ENCODE data around the gene FAM43B.

FAM43B gene

DNA sequence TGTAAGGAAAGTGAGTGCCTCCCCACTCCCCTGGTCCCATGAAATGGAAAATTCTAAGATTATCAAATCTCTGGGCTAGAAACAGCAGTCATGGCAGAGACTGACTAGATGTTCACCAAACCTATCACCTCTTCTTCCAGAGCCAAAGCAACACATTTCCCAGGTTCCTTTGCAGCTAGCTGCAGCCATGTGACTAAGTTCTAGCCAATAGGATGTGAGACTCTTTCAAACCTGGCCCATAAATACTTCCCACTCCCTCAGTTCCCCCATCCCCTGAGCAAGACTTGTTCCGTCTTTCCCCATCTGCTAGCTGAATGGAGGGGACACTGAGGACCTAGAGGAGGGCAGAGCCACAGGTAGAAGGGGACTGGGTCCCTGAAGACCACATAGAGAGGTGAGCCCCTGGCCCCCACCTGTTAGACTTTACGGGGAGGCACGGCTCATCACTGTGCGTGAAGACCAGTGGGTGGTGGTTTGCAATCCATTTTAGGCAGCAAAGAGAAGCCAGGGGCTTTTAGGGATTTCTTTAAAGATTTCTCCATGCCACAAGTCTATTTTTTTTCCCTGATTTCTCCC is 17.2 kb downstream of the FAM43B start:
- no peak overlapping the region for H3K4me3 Mint-ChIP-seq
- no peak for DNase-seq (ENCODE audit: low spot score in 2 of 2)
- ATAC-seq (ENCODE audit: low read depth): no peak
- H3K36me3 Mint-ChIP-seq: no peaks in the 10 kb centered on the region
- H3K9me3 Mint-ChIP-seq: peaks cover 2% of the 10 kb centered on the region
- H3K27me3 Mint-ChIP-seq: peaks cover 23% of the 10 kb centered on the region
- H3K27ac Mint-ChIP-seq: no peak overlapping the region
- no peaks in the 10 kb centered on the region for H3K4me1 Mint-ChIP-seq

DNA sequence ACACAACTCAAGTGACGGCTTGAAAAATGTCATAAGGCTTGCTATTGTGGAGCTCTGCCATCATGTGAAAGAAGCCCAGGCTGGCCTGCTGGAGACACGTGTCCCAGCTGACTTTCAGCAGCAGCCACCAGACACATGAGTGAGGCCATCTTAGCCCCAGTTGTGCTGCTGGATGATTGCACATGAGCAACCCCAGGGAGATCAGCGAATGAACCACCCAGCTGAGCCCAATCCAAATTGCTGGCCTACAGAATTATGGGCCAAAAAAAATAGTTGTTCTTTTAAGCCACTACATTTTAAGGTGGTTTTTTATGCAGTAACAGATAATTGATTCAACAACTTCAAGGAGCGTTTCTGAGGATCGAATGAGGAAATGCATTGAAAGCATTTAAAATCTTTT is 19.1 kb downstream of the FAM43B start:
- no peak overlapping the region for H3K27ac Mint-ChIP-seq
- DNase-seq (ENCODE audit: low spot score in 2 of 2) (no peak), ATAC-seq (ENCODE audit: low read depth) (no peak)
- no peak overlapping the region for H3K4me3 Mint-ChIP-seq
- peaks cover 2% of the 10 kb centered on the region for H3K9me3 Mint-ChIP-seq
- H3K4me1 Mint-ChIP-seq: no peaks in the 10 kb centered on the region
- H3K36me3 Mint-ChIP-seq: no peaks in the 10 kb centered on the region
- H3K27me3 Mint-ChIP-seq: peaks cover 23% of the 10 kb centered on the region

DNA sequence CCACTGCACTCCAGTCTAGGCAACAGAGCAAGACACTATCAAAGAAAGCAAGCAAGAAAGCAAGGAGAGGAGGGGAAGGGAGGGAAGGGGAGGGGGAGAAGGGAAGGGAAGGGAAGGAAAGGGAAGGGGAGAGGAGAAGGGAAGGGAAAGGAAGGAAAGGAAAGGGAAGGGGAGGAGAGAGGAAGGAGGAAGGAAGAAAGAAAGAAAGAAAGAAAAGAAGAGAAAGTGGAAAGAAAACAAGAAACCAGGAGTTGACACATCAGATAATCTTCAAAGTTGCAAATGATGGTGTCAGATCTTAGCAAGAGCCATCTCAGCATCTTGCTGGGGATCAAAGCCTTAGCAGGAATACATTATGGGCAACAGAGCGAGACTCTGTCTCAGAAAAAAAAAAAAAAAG is 21.6 kb downstream of the FAM43B start:
- no peak for DNase-seq (ENCODE audit: low spot score in 2 of 2)
- Mint-ChIP-seq H3K36me3 (no peaks in the 10 kb centered on the region), H3K27me3 (peaks cover 27% of the 10 kb centered on the region), H3K27ac (no peak overlapping the region), H3K4me1 (no peaks in the 10 kb centered on the region), H3K9me3 (peaks cover 2% of the 10 kb centered on the region), H3K4me3 (no peak overlapping the region)
- no peak for ATAC-seq (ENCODE audit: low read depth)

DNA sequence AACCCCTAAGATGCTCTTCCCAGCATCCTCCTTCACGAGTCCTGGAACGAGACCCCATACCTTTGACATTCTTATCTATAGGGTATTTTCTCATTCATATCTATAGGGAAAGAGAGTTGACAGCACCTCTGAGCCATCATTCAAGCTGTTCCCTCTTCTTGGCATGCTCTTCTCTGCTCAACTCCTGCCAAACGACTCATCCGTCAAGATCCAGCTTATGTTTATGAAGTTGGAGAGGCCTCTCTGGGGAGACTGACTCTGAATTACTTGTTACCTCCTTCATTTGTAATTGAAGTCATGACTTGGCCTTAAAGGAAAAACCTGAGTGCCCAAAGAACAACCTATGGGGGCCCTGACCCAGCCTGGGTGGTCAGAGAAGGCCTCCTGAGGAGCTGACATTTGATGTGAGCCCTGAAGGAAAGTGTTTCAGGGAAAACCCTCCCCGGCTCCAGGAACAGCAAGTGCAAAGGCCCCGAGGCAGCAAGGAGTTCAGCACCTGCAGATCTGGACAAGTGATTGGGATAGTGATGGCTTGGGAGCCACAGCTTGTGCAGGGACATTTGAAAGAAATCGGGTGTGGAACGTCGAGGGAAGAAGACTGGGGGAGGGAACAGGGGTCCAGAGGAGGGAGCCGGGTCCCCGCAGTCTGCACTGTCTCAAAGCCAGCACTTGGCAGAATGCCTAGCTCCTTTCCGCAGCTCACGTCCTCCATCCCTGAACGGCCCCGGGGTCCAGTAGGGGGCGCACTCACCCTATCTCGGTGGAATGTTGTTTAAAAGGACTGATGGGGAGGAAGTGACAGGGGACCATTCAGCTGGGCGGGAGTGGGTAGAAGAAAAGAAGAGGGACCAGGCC is 22.5 kb downstream of the FAM43B start:
- H3K27ac Mint-ChIP-seq: no peak overlapping the region
- no peak overlapping the region for H3K4me3 Mint-ChIP-seq
- DNase-seq (ENCODE audit: low spot score in 2 of 2) (no peak), ATAC-seq (ENCODE audit: low read depth) (peak; percentile 35)
- H3K27me3 Mint-ChIP-seq: peaks cover 28% of the 10 kb centered on the region
- H3K36me3 Mint-ChIP-seq: no peaks in the 10 kb centered on the region
- no peaks in the 10 kb centered on the region for H3K4me1 Mint-ChIP-seq
- peaks cover 2% of the 10 kb centered on the region for H3K9me3 Mint-ChIP-seq

DNA sequence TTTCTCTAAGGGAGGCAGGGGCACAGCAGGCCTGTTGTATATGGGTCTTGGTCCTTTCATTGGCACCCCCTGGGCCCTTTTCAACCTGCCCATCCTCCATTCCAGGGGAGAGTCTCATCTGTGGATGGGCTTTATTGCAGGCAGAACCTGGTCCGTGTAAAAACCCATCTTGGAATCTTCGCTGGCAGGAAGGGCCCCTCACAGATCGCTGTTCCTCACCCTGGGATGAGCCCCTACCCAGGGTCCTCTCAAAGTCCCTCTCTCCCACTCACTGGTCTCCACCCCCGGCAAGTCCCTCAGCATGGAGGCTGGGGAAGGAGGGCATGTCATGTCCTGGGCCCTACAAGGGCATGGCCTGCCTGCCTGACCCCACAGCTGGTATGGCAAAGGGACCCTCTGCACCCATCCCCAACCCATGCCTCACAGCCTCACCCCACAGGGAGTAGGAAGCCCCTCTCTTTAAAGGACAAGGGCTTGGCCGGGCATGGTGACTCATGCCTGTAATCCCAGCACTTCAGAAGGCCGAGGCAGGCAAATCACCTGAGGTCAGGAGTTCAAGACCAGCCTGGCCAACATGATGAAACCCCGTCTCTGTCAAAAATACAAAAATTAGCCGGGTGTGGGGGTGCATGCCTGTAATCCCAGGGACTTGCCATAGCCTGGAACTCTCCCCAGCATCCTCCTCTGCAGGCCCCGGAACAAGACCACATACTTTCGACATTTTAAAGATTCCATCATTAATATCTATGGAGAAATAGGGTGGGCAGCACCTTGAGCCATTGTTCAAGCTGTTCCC is 23.4 kb downstream of the FAM43B start:
- Mint-ChIP-seq H3K4me3 (no peak overlapping the region), H3K27ac (no peak overlapping the region), H3K27me3 (peaks cover 28% of the 10 kb centered on the region), H3K4me1 (no peaks in the 10 kb centered on the region), H3K36me3 (no peaks in the 10 kb centered on the region), H3K9me3 (peaks cover 2% of the 10 kb centered on the region)
- no peak for ATAC-seq (ENCODE audit: low read depth)
- no peak for DNase-seq (ENCODE audit: low spot score in 2 of 2)

DNA sequence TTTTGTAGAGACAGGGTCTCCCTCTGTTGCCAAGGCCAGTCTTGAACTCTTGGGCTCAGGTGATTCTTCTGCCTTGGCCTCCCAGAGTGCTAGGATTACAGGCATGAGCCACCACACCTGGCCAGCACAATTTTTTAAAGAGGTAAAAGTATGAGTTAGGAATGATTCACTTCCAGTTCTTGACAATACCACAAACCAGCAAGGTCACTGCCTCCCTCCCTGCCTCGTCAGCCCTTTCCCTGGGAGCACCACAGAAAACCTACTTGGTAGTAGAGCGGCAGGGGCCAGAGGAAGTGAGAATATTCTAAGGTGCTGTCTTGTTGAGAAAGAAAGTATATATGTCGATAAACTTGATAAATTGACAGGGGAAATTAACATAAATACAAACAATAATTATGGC is 25.7 kb downstream of the FAM43B start:
- DNase-seq (ENCODE audit: low spot score in 2 of 2) (no peak), ATAC-seq (ENCODE audit: low read depth) (no peak)
- H3K4me3 Mint-ChIP-seq: no peak overlapping the region
- no peak overlapping the region for H3K27ac Mint-ChIP-seq
- no peaks in the 10 kb centered on the region for H3K4me1 Mint-ChIP-seq
- no peaks in the 10 kb centered on the region for H3K9me3 Mint-ChIP-seq
- no peaks in the 10 kb centered on the region for H3K36me3 Mint-ChIP-seq
- H3K27me3 Mint-ChIP-seq: peaks cover 22% of the 10 kb centered on the region

DNA sequence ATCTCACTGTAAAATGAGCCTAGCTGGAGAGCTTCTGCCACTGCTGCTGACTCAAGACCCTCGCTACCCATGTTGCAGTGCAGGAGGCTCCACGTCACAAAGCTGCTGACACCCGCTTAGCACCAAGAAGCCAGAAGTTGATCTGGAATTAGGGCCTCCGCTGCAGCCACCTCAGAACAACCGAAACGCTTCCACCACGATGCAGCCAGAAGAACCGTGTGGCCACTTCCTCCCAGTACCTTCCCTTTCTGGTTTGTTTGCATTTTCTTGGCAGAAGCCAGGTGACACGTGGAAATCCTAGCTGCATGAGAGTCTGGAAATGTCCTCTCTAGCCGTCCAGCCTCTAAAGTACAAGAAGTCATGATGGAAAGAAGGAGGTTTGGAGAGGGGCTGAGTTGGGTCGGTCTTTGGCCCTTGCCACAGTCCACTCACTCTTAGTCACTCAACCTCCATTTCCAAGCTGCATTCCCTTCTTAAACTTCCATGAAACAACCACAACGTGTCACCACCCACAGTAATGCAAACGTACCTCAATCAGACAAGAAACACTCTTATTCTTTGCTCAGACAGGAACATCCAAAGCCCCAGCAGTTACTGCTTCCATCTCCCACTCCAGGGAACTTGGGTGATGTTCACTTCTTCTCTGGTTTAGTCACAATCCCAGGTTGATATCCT is 26.5 kb downstream of the FAM43B start:
- H3K4me3 Mint-ChIP-seq: no peak overlapping the region
- no peak for ATAC-seq (ENCODE audit: low read depth)

DNA sequence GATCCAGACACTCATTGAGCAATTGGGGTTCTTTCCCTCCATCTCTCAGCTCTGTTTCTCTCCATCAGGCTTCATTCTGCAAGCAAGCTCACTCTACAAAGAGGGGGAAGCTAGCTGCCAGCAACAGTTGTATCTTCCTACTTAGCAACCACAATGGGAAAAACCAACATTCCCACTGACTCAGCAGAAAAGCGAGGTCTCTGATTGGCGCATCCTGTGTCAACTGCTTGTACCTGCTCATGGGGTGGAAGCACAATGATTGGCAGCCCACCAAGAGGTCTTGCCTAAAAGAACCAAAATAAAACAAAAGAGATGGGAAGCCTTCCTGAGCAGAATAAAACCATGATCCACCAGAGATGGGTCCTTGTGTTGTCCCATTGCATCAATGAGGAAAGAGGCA is 32.5 kb downstream of the FAM43B start:
- peaks cover 31% of the 10 kb centered on the region for H3K27me3 Mint-ChIP-seq
- H3K36me3 Mint-ChIP-seq: no peaks in the 10 kb centered on the region
- H3K27ac Mint-ChIP-seq: no peak overlapping the region
- no peak for ATAC-seq (ENCODE audit: low read depth)
- DNase-seq (ENCODE audit: low spot score in 2 of 2): no peak
- H3K4me1 Mint-ChIP-seq: peaks cover 6% of the 10 kb centered on the region
- H3K4me3 Mint-ChIP-seq: no peak overlapping the region
- H3K9me3 Mint-ChIP-seq: no peaks in the 10 kb centered on the region

More for the DNA sequence above, 26.5 kb downstream of the FAM43B start:
- no peaks in the 10 kb centered on the region for H3K4me1 Mint-ChIP-seq
- no peak for DNase-seq (ENCODE audit: low spot score in 2 of 2)
- H3K36me3 Mint-ChIP-seq: no peaks in the 10 kb centered on the region
- H3K27me3 Mint-ChIP-seq: peaks cover 15% of the 10 kb centered on the region
- no peaks in the 10 kb centered on the region for H3K9me3 Mint-ChIP-seq
- no peak overlapping the region for H3K27ac Mint-ChIP-seq

DNA sequence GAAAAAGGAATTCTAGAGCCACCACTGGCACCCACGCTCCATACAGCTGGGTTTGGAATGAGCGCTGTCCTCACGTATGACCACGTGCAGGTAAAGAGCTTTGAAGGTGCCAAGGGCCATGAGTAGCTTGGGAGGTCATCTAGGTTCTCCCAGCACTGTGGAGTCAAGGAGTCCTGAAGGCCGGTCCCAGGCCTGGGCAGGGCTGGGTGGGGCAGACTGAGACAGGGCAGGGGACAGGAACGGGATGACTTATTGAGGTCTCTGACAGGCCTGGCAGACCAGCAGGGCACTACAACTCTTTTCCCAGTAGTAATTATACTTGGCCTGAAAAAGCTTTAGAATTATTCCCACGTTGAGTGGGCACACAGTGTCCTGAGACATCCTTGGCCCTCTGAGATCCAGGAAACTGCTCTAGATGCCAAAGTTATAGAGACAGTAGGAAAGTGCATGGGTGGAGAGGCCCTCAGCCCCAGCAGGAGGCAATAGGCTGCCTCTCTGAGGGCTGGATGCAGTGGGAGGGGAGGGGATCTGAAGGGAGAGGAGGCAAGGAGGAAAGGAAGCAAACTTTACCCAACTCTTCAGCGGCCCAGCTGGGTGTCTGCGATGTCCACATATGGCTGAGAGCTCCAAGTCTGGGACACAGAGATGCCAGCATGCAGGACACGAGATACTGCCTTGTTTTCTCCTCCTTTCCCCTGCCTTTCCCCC is 34.7 kb downstream of the FAM43B start:
- no peaks in the 10 kb centered on the region for H3K36me3 Mint-ChIP-seq
- ATAC-seq (ENCODE audit: low read depth): no peak
- no peak overlapping the region for H3K4me3 Mint-ChIP-seq
- H3K27ac Mint-ChIP-seq: no peak overlapping the region
- peaks cover 41% of the 10 kb centered on the region for H3K27me3 Mint-ChIP-seq
- H3K9me3 Mint-ChIP-seq: no peaks in the 10 kb centered on the region
- DNase-seq (ENCODE audit: low spot score in 2 of 2): no peak
- peaks cover 6% of the 10 kb centered on the region for H3K4me1 Mint-ChIP-seq

DNA sequence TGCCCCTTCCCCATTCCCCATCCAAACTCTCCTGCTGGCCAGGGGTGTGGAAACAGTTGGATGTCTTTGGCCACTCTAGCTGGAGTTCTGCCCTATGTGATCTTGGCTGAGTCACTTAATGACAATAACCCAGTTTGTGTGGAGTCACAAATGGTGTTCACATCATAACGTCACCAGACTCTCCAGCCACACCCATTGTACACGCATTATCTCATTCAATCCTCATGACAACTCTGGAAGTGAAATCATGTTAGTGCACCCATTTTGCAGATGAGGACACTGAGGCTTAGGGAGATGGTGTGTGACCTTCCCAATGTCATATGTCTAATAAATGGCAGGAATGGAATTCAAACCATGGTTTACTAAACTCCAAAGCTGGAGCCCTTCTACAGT is 35.3 kb downstream of the FAM43B start:
- H3K4me3 Mint-ChIP-seq: no peak overlapping the region
- ATAC-seq (ENCODE audit: low read depth) (no peak), DNase-seq (ENCODE audit: low spot score in 2 of 2) (no peak)
- no peak overlapping the region for H3K27ac Mint-ChIP-seq
- no peaks in the 10 kb centered on the region for H3K9me3 Mint-ChIP-seq
- peaks cover 45% of the 10 kb centered on the region for H3K27me3 Mint-ChIP-seq
- H3K36me3 Mint-ChIP-seq: no peaks in the 10 kb centered on the region
- peaks cover 6% of the 10 kb centered on the region for H3K4me1 Mint-ChIP-seq

DNA sequence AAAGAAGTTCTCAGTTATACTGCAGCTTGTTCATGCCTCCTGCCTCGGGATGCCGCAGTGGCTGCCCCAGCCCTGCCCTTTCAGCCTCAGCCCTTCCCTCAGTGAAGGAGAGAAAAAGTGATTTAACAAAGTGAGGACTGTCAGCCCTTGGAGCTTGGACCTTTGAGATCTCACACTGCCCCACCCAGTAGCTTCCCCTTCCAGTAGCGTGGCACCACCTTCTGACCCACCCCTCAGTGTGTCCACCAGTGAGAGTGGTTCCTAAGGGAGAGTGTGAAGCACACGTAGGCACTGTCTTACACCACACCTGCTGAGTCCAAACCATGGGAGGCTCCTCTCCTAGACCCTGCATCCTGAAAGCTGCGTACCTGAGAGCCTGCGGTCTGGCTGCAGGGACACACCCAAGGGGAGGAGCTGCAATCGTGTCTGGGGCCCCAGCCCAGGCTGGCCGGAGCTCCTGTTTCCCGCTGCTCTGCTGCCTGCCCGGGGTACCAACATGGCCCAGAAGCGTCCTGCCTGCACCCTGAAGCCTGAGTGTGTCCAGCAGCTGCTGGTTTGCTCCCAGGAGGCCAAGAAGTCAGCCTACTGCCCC is 36.4 kb downstream of the FAM43B start, which contains the start of gene CDA:
Gene CDA (plus strand): TSS at position 464 of the 592 bp plus-strand sequence. CDS start 33 bp downstream, at position 497.
- Mint-ChIP-seq H3K27me3 (peaks cover 45% of the 10 kb centered on the region), H3K4me1 (peaks cover 6% of the 10 kb centered on the region), H3K4me3 (no peak within 1 kb of the TSS), H3K9me3 (no peaks in the 10 kb centered on the region), H3K27ac (no peak within 1 kb of the TSS), H3K36me3 (no peaks in the 10 kb centered on the region)
- ATAC-seq (ENCODE audit: low read depth) (no peak), DNase-seq (ENCODE audit: low spot score in 2 of 2) (no peak)

DNA sequence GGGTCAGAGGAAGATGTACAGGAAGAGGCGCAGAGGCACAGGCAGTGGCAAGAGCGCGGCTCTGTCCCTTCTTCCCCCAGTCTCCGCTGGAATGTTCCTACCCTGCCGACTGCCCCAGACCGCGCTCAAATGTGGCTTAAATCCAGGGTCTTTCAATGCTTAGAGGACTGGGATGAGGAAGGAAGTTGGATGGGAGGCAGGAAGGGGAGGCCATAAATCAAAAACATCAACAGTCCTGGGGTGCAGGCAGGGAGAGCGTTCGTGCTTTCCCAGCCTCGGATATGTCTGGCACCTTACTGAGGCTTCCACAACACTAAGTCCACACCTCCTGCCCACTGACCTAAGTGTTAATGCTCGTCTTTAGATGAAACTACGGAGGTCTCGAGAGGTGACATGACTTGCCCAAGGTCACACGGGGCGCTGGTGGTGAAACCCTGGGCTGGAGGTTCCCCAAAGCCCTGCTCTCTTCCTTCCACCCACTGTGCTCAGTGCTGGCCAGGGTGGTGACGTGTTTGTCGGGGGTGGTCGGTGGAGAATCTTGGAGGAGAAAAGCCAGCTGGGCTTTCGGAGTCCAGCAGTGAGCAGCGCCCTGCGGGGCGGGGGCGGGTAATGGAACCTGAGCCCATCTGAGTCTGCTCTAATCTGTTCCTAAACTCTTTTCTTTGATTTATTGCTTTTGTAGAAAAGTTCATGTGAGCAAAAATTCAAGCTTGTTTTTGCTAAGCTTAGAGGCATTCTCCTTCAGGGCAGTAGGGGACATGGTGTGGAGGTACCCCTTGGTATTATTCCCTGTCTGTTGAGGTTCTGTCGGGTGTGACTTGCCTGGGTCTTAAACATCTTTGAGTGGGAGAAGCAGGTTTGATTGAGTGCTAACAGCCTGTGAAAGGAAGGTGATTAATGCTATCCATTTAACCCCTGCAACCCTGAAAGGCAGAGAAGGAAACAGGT is 37.2 kb downstream of the FAM43B start:
- H3K4me3 Mint-ChIP-seq: no peak overlapping the region
- no peak overlapping the region for H3K27ac Mint-ChIP-seq
- peaks cover 6% of the 10 kb centered on the region for H3K4me1 Mint-ChIP-seq
- H3K9me3 Mint-ChIP-seq: no peaks in the 10 kb centered on the region
- no peak for DNase-seq (ENCODE audit: low spot score in 2 of 2)
- peaks cover 45% of the 10 kb centered on the region for H3K27me3 Mint-ChIP-seq
- peaks cover 2% of the 10 kb centered on the region for H3K36me3 Mint-ChIP-seq
- no peak for ATAC-seq (ENCODE audit: low read depth)

Data from memory B cell (primary cell).